Inflammatory macrophage treated with lipopolysaccharide for 1 hour (primary cell): Measurements from ENCODE around the gene ME3.
"Not testable (repeated sequence)": the region's sequence is repeated elsewhere in the genome, so short reads cannot be mapped to it uniquely, and the experiment has no call there.

Experiments used
- DNase-seq, 2 donors: peaks; one replicate each; pipeline ENCODE4 v3.0.0-alpha.2; 2020 to 2022

Gene ME3

GRCh38 chr11:86551288-86552092 is 120.9 kb downstream of the ME3 start:
- DNase-seq, result no peak

DNA sequence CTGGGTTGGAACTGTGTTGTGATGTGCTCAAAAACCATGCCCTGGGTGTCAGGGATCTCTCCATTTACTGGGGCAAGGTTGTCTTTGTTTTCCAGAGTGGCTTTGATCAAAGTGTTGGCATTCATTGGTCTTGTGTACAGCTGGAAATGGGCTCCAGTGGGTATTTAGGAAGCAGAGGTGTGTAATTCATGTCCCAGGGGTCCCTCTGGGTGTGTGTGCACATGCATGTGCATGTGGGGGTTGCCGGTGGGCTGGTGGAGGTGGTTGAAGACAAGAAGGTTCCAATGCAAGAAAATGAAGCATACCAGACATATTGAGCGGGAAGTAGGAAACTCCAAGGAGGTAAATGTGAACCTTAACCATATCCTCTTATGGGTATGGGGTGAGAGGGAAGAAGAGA is 121.7 kb downstream of the ME3 start:
- DNase-seq, result no peak

DNA sequence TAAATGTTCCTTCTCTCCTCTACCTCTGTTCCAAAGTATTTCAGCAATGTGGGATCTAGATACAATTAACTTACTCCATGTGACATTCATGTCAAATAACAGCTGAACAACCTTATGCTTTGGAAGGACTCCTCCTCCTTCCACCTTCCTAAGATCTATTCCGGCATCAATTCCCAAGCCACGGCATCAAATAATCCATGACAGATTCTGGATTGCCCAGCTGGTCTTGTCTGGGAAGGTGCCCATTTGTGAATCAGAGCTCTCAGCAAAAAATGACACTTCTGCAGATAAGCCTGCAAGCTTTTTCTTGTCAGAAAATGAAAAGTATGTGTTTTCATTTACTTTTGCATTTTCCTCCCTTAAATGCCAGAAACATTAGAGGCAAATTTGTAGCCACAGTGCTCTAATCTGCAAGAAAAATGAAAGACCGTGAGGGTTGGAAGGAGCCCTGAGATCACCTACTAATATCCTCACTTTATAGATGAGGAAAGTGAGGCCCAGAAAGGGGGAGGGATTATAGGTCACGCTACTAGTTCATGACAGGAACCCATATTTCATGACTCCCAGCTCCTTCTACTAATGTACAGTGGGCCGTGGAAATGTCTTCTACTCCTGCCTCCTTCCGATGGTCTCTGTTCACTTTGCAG is 124.0 kb downstream of the ME3 start:
- DNase-seq, result no peak

DNA sequence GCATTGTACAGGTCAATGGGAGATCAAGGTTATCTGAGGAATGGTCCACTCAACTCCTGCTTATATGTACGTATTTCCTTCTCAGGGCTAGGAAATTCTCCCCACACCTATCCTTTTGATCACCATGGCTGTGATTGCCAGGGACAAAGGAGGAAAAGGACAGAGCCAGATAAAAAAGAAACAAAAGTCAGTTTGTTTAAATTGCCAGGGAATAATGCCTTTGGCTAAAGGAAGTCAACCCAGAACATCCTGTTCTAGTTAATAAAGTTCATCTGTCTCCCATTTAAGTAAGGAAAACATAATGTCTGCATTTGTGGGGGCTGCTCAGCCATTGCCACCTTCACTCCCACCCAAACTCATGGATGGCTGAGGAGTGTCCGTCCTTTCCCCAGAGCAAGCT is 124.7 kb downstream of the ME3 start:
- no peak for DNase-seq

GRCh38 chr11:86541299-86541698 is 131.1 kb downstream of the ME3 start:
- DNase-seq, result not testable (repeated sequence)

- no peak for DNase-seq
These were observed 134.2 kb downstream of the ME3 start for GRCh38 chr11:86538223-86538548.

DNA sequence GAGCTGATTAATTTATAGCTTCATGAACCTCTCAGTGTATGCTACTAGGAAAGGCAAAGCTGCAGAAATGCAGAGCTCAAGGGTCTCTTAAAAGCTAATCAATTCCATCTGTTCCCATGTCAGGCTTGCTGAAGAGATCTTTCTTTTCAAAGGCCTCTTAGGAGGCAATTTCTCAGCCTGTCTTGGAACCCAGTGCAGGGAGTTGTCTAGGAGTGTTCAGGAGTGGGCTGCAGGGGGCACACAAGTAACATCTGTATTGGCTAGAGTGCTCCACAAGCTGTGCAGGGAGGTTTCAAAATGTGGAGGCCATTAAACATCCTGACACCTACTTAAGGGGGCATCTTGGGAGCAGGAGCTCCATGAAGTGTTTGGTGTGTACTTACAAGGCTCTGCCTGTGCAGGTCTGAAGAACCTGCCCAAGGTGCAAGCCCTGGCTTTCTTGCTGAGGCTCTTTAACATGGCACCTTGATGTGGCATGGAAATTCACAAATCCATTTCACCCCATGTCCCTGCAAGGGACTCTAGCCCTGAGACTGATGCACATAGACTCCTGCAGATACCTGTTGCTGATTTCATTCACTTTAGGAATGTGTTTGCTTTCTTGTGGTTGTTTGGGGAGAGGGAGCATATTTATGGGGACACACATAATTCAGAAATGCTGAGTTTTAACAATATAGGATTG is 134.7 kb downstream of the ME3 start:
- DNase-seq, result no peak

- no peak for DNase-seq
These were observed 136.6 kb downstream of the ME3 start for GRCh38 chr11:86535773-86536172.

DNA sequence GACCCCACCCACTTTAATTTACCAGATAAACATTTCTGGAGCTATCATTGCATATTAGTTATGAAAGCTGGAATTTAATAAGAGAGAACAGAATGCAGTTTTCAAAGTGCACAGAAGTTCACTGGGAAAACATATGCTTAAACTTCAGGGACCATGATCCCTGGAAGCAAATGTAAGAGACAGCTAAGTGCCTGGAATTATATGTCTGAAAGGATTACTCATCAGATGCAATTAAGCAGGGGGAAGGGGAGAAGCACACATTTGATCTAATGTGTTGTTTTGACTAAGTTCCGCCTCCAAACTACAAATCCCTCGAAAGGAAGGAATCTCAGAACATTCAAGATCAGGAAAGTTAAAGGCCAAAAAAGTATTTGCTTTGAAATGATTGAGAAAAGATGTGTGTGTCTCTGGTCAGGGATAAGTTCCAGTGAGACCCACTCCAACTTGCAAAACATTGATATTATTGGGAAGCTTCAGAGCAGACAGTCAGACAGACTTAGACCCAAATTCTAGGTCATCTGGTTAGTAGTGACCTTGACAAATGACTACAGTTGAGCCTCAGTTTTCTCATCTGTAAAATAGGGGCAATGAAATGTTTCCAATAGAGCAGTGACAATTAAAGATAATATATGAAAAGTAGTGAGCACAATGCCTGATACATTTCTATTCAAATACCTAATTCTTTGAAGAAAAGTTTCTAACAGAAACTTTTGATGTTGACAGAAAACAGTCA is 147.6 kb downstream of the ME3 start:
- no peak for DNase-seq

- no peak for DNase-seq
These were observed 148.4 kb downstream of the ME3 start for GRCh38 chr11:86523738-86524619.

GRCh38 chr11:86522512-86522911 is 149.9 kb downstream of the ME3 start:
- not testable (repeated sequence) for DNase-seq

GRCh38 chr11:86519064-86519911 is 153.1 kb downstream of the ME3 start:
- no peak for DNase-seq

GRCh38 chr11:86518211-86518610 is 154.2 kb downstream of the ME3 start:
- DNase-seq, result no peak

GRCh38 chr11:86517557-86517956 is 154.9 kb downstream of the ME3 start:
- DNase-seq, result no peak

DNA sequence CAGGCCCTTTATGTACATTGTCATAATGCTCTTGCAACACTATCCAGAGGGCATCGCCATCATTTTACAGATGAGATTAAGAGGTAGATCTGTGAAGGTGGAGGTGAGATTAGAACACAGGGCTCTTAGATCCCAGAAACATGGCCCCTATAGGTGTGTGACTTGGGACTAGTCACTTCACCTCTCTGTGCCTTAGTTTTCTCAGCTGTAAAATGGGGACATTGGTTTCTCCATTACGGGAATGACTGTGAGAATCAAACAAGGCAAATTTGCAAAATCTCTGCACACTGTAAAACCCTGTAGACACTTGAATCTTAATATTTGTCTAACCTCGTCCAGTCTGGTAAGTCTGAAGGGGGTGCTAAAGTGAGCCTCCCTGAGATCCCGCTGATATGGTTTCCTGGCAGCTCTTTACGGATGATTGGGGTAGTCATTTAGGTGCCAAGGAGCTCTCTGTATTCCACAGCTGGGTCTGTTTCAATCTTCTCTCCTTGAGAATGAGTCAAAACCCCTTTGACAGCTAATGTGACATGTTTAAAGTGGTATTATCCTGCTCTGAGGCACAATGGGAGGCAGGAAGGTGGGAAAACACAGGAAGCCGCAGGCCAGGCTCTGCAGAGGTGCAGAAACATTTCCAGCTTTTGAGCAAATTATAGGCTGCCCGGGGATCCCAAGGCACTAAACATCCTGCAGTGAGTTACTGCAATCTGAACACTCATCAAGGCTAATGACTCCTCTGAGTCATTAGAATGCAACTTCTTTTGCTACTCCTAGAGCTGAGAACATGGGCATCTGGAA is 156.9 kb downstream of the ME3 start:
- peak in 1 of 2 donors; percentile 7 for DNase-seq

- peak; percentile 42 to 48 for DNase-seq
These were observed 158.0 kb downstream of the ME3 start for GRCh38 chr11:86514453-86514852.

DNA sequence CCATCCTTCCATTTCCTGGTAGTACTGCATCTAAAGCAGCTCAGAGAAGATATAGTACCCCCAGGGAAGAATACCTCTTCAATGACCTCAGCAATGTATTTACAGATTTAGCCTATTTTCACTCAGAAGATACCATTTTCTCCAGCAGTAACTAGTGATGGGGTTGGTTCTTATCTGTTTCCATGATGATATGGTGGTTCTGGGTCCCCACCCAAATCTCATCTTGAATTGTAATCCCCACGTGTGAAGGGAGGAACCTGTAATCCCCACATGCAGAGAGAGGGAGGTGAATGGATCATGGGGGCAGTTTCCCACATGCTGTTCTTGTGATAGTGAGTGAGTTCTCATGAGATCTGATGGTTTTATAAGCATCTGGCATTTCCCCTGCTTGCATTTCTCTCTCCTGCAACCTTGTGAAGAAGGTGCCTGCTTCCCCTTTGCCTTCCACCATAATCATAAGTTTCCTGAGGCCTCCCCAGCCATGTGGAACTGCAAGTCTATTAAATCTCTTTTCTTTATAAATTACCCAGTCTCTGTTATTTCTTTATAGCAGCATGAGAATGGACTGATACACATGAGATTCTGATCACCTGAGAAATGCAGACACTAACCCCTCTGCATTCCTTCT is 158.6 kb downstream of the ME3 start:
- DNase-seq, result peak in 1 of 2 donors; percentile 0

- DNase-seq, result no peak
These were observed 159.3 kb downstream of the ME3 start for GRCh38 chr11:86513138-86513537.

GRCh38 chr11:86511086-86511551 is 161.3 kb downstream of the ME3 start:
- DNase-seq, result peak; percentile 57 to 81

DNA sequence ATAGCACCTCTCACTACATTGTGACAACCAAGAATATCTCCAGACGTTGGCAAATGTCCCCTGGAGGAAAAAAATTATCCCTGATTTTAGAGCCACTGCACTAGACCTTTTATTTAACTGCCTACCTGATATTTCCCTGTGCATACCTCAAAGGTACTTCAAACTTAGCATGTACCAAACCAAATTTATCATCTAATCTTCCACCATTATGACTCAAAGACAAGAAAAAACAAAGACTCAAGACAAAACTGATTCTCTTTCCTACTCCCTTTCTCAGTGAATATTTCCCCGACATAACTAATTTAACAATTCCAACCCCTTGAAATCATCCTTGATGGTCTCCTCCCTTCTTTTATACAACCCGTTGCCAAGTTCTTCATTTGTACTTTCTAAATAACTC is 161.7 kb downstream of the ME3 start:
- DNase-seq, result no peak
